WTC11 (cell line): Measurements from ENCODE around the gene PASD1. TPM values are rescaled to one million over a fixed set of nuclear protein-coding genes. Genes with fewer than 3 reads are reported as not detected.
"Not testable (repeated sequence)": the region's sequence is repeated elsewhere in the genome, so short reads cannot be mapped to it uniquely, and the experiment has no call there.

Source experiments
- ATAC-seq: fragments of 200-7000 bp; cut with Tn5 transposase; 2 replicates; pipeline ENCODE4 v1.10.0; 2021; ENCODE audit warnings: mild to moderate bottlenecking, moderate library complexity
- CTCF ChIA-PET: fragments of 300-600 bp; sonication (Branson Sonifier 250); formaldehyde crosslinking; loops from one replicate; lab custom pipeline; 2021; ENCODE audit warnings: antibody characterized with exemption; lab: Charles Lee
- POLR2A ChIA-PET: fragments of 350-600 bp; sonication (Branson Sonifier 250); formaldehyde crosslinking; loops from one replicate; lab custom pipeline; 2021; ENCODE audit warnings: antibody characterized with exemption; lab: Charles Lee
- DNase-seq: peaks from one replicate; pipeline ENCODE4 v3.0.0; 2021; ENCODE audit warnings: low spot score
- H3K27ac Mint-ChIP-seq: 2 replicates; pipeline ENCODE4 v1.8.0; 2021; ENCODE audit warnings: mixed read lengths
- H3K27me3 Mint-ChIP-seq: 2 replicates; pipeline ENCODE4 v1.8.0; 2021; ENCODE audit warnings: low read depth, mild to moderate bottlenecking, moderate library complexity, mixed read lengths
- H3K36me3 Mint-ChIP-seq: 2 replicates; pipeline ENCODE4 v1.8.0; 2021; ENCODE audit warnings: mixed read lengths
- H3K4me1 Mint-ChIP-seq: 2 replicates; pipeline ENCODE4 v1.8.0; 2022; ENCODE audit warnings: mixed read lengths
- H3K4me3 Mint-ChIP-seq: 2 replicates; pipeline ENCODE4 v1.8.0; 2021; ENCODE audit warnings: mild to moderate bottlenecking, moderate library complexity, mixed read lengths
- H3K9me3 Mint-ChIP-seq: 2 replicates; pipeline ENCODE4 v1.8.0; 2021; ENCODE audit warnings: mixed read lengths
- ARID4B ChIP-seq: sonication (generic); formaldehyde crosslinking; IDR thresholded peaks from 2 replicates; pipeline ENCODE4 v1.8.0; 2023; ENCODE audit warnings: missing genetic modification reagents, mild to moderate bottlenecking, borderline replicate concordance
- CREM ChIP-seq: sonication (generic); formaldehyde crosslinking; IDR thresholded peaks from 2 replicates; pipeline ENCODE4 v1.8.1; 2022; ENCODE audit warnings: mild to moderate bottlenecking, missing genetic modification reagents, moderate library complexity
- ELF4 ChIP-seq: sonication (generic); formaldehyde crosslinking; IDR thresholded peaks from 2 replicates; pipeline ENCODE4 v1.8.1; 2022; ENCODE audit warnings: low read depth, mild to moderate bottlenecking, moderate library complexity, missing genetic modification reagents
- EMX1 ChIP-seq: fragments of 250-450 bp; sonication (Bioruptor Pico); IDR thresholded peaks from 2 replicates; pipeline ENCODE4 v1.8.0; 2021; ENCODE audit warnings: mild to moderate bottlenecking
- ESRRA ChIP-seq: sonication (generic); formaldehyde crosslinking; IDR thresholded peaks from 2 replicates; pipeline ENCODE4 v1.8.1; 2022; ENCODE audit warnings: mild to moderate bottlenecking, missing genetic modification reagents, borderline replicate concordance
- FOXJ3 ChIP-seq: sonication (generic); formaldehyde crosslinking; IDR thresholded peaks from 2 replicates; pipeline ENCODE4 v1.9.0; 2021; ENCODE audit warnings: missing genetic modification reagents, mild to moderate bottlenecking, borderline replicate concordance
- FOXP4 ChIP-seq: sonication (generic); formaldehyde crosslinking; IDR thresholded peaks from 2 replicates; pipeline ENCODE4 v1.8.0; 2022; ENCODE audit warnings: mild to moderate bottlenecking, missing genetic modification reagents
- HMGXB4 ChIP-seq: sonication (generic); formaldehyde crosslinking; IDR thresholded peaks from 2 replicates; pipeline ENCODE4 v1.8.1; 2023; ENCODE audit warnings: mild to moderate bottlenecking, moderate library complexity, missing genetic modification reagents
- MLX ChIP-seq: sonication (generic); formaldehyde crosslinking; IDR thresholded peaks from 2 replicates; pipeline ENCODE4 v1.8.1; 2023; ENCODE audit warnings: mild to moderate bottlenecking, missing genetic modification reagents, moderate library complexity
- MXD4 ChIP-seq: fragments of 250-450 bp; sonication (Bioruptor Pico); IDR thresholded peaks from 2 replicates; pipeline ENCODE4 v1.8.0; 2021; ENCODE audit warnings: mild to moderate bottlenecking, moderate library complexity, borderline replicate concordance
- NFE2L1 ChIP-seq: sonication (generic); formaldehyde crosslinking; IDR thresholded peaks from 2 replicates; pipeline ENCODE4 v1.8.1; 2023; ENCODE audit warnings: missing genetic modification reagents
- NR2C2 ChIP-seq: sonication (generic); formaldehyde crosslinking; IDR thresholded peaks from 2 replicates; pipeline ENCODE4 v1.8.0; 2022; ENCODE audit warnings: mild to moderate bottlenecking, missing genetic modification reagents
- OVOL2 ChIP-seq: fragments of 250-450 bp; sonication (Bioruptor Pico); IDR thresholded peaks from 2 replicates; pipeline ENCODE4 v1.9.0; 2021; ENCODE audit warnings: mild to moderate bottlenecking, borderline replicate concordance
- PRRX2 ChIP-seq: fragments of 250-450 bp; sonication (Bioruptor Pico); IDR thresholded peaks from 2 replicates; pipeline ENCODE4 v1.8.0; 2021; ENCODE audit warnings: mild to moderate bottlenecking
- RELA ChIP-seq: sonication (generic); formaldehyde crosslinking; IDR thresholded peaks from 2 replicates; pipeline ENCODE4 v1.8.1; 2022; ENCODE audit warnings: missing genetic modification reagents, mild to moderate bottlenecking, borderline replicate concordance
- RORB ChIP-seq: fragments of 250-450 bp; sonication (Bioruptor Pico); IDR thresholded peaks from 2 replicates; pipeline ENCODE4 v1.9.0; 2021; ENCODE audit warnings: mild to moderate bottlenecking
- SMAD4 ChIP-seq: sonication (generic); formaldehyde crosslinking; IDR thresholded peaks from 2 replicates; pipeline ENCODE4 v1.8.0; 2022; ENCODE audit warnings: mild to moderate bottlenecking, missing genetic modification reagents
- STAT6 ChIP-seq: sonication (generic); formaldehyde crosslinking; conservative IDR thresholded peaks from 2 replicates; pipeline ENCODE4 v1.8.1; 2023; ENCODE audit warnings: mild to moderate bottlenecking, low read depth, missing genetic modification reagents, moderate library complexity
- ZNF138 ChIP-seq: sonication (generic); formaldehyde crosslinking; conservative IDR thresholded peaks from 2 replicates; pipeline ENCODE4 v1.8.1; 2022; ENCODE audit warnings: mild to moderate bottlenecking, moderate library complexity, missing genetic modification reagents
- ZNF219 ChIP-seq: sonication (generic); formaldehyde crosslinking; IDR thresholded peaks from 2 replicates; pipeline ENCODE4 v1.8.0; 2023; ENCODE audit warnings: missing genetic modification reagents, mild to moderate bottlenecking, borderline replicate concordance
- ZNF232 ChIP-seq: sonication (generic); formaldehyde crosslinking; IDR thresholded peaks from 2 replicates; pipeline ENCODE4 v1.8.0; 2022; ENCODE audit warnings: mild to moderate bottlenecking, missing genetic modification reagents
- ZNF425 ChIP-seq: fragments of 250-450 bp; sonication (Bioruptor Pico); conservative IDR thresholded peaks from 2 replicates; pipeline ENCODE4 v1.9.0; 2021; ENCODE audit warnings: mild to moderate bottlenecking
- total RNA-seq: library from RNA; stranded (reverse); gene quantifications from 3 replicates; pipeline ENCODE4 v1.2.3, GENCODE V29; 2021

The PASD1 gene
- total RNA-seq, 1 experiment from 2014 or later, result not detected

GRCh38 chrX:151570561-151570960 lies 7.1 kb downstream of the PASD1 start (continued):
- TF ChIP-seq ARID4B (no peak), ELF4 (no peak), FOXJ3 (no peak), NFE2L1 (no peak), ZNF219 (CRISPR knock-in tag) (no peak), SMAD4 (CRISPR knock-in tag) (no peak)
- TF ChIP-seq, all 79 proteins: peak for 0

GRCh38 chrX:151593384-151593783 lies 29.9 kb downstream of the PASD1 start:
- H3K4me1 Mint-ChIP-seq, CTCF ChIA-PET, POLR2A ChIA-PET, H3K9me3 Mint-ChIP-seq, H3K27me3 Mint-ChIP-seq, ATAC-seq, H3K36me3 Mint-ChIP-seq, DNase-seq, H3K4me3 Mint-ChIP-seq, H3K27ac Mint-ChIP-seq: not testable (repeated sequence)

GRCh38 chrX:151596282-151596681 lies 32.8 kb downstream of the PASD1 start:
- no peaks in the 10 kb centered on the region for H3K27me3 Mint-ChIP-seq
- H3K27ac Mint-ChIP-seq, result no peak overlapping the region
- DNase-seq, result no peak
- ChIA-PET POLR2A (no interaction called here), CTCF (no interaction called here)
- ATAC-seq, result no peak
- H3K4me3 Mint-ChIP-seq, result no peak overlapping the region
- H3K36me3 Mint-ChIP-seq, result no peaks in the 10 kb centered on the region
- H3K4me1 Mint-ChIP-seq, result 0 out of 2 replicates have a peak, but pooled peaks cover 3% of the 10 kb centered on the region
- H3K9me3 Mint-ChIP-seq, result peaks cover 4% of the 10 kb centered on the region; the same call in 1 of the 2 replicates
- TF ChIP-seq RORB (CRISPR knock-in tag), result no peak
- no peak for TF ChIP-seq HMGXB4 (CRISPR knock-in tag)
- TF ChIP-seq ESRRA (CRISPR knock-in tag), result no peak
- TF ChIP-seq ZNF425 (CRISPR knock-in tag), result no peak
- no peak for TF ChIP-seq ZNF232 (CRISPR knock-in tag)
- TF ChIP-seq NR2C2 (CRISPR knock-in tag), result no peak
- no peak for TF ChIP-seq ZNF138 (CRISPR knock-in tag)
- TF ChIP-seq PRRX2 (CRISPR knock-in tag), result no peak
- no peak for TF ChIP-seq EMX1 (CRISPR knock-in tag)
- TF ChIP-seq FOXP4 (CRISPR knock-in tag), result no peak
- no peak for TF ChIP-seq MLX (CRISPR knock-in tag)
- no peak for TF ChIP-seq MXD4
- TF ChIP-seq CREM (CRISPR knock-in tag), result no peak
- no peak for TF ChIP-seq OVOL2
- TF ChIP-seq STAT6 (CRISPR knock-in tag), result no peak
- no peak for TF ChIP-seq RELA (CRISPR knock-in tag)
- no peak for TF ChIP-seq ELF4
